ENCODE measurements around the gene KCNMB1.
A peak's percentile ranks its signal among the peaks of the same experiment; 100 is the strongest.

The KCNMB1 gene

GRCh38 chr5:170338933-170339779 lies 50.0 kb downstream of the KCNMB1 start:
- DNase-seq (ENCODE audit: low spot score) = no peak

- DNase-seq (ENCODE audit: low spot score) = no peak
Measured at GRCh38 chr5:170338291-170338690, 50.9 kb downstream of the KCNMB1 start.

GRCh38 chr5:170337045-170337733 lies 52.0 kb downstream of the KCNMB1 start:
- DNase-seq (ENCODE audit: low spot score) = no peak

GRCh38 chr5:170336065-170336464 lies 53.1 kb downstream of the KCNMB1 start:
- DNase-seq (ENCODE audit: low spot score) = no peak

- DNase-seq (ENCODE audit: low spot score) = no peak
Measured at GRCh38 chr5:170334626-170335025, 54.5 kb downstream of the KCNMB1 start.

- DNase-seq (ENCODE audit: low spot score) = peak; percentile 70
Measured at GRCh38 chr5:170333161-170333910, 55.8 kb downstream of the KCNMB1 start.

- no peak for DNase-seq (ENCODE audit: low spot score)
Measured at GRCh38 chr5:170332058-170332457, 57.1 kb downstream of the KCNMB1 start.

GRCh38 chr5:170330568-170331054 lies 58.6 kb downstream of the KCNMB1 start:
- no peak for DNase-seq (ENCODE audit: low spot score)

GRCh38 chr5:170329524-170329923 lies 59.6 kb downstream of the KCNMB1 start:
- no peak for DNase-seq (ENCODE audit: low spot score)

GRCh38 chr5:170327829-170328228 lies 61.3 kb downstream of the KCNMB1 start:
- DNase-seq (ENCODE audit: low spot score) = no peak

GRCh38 chr5:170327168-170327567 lies 62.0 kb downstream of the KCNMB1 start:
- no peak for DNase-seq (ENCODE audit: low spot score)

Measured in pons (tissue), 1 donor.